H1 (cell line): Measurements from ENCODE around the gene VAPB. TPM values are rescaled to one million over a fixed set of nuclear protein-coding genes. Genes with fewer than 3 reads are reported as not detected.
"Not testable (repeated sequence)": the region's sequence is repeated elsewhere in the genome, so short reads cannot be mapped to it uniquely, and the experiment has no call there.

Source experiments
- CTCF ChIA-PET: fragments of 300-600 bp; sonication (Branson Sonifier 250); formaldehyde crosslinking; loops from one replicate; lab custom pipeline; 2021; ENCODE audit not compliant: partially characterized antibody; lab: Charles Lee
- POLR2A ChIA-PET: fragments of 300-600 bp; sonication (Branson Sonifier 250); formaldehyde crosslinking; loops from one replicate; lab custom pipeline; 2021; ENCODE audit warnings: inconsistent platforms; ENCODE audit not compliant: partially characterized antibody; lab: Charles Lee
- DNase-seq, 2 experiments: peaks; one replicate each; pipeline versions ENCODE4 v3.0.0 to v3.0.0-alpha.2; 2010 to 2022; ENCODE audit warnings: low spot score in 2 of 2, low read depth in 1 of 2, mixed read lengths in 1 of 2
- FAIRE-seq: peaks from 2 replicates; lab custom pipeline; 2011; peaks lifted over from hg19 to GRCh38; lab: Jason Lieb, UNC
- H2AFZ ChIP-seq: 2 replicates; pipeline ENCODE4 v1.8.1; 2012; ENCODE audit warnings: low read length, inconsistent platforms
- H2AK5ac ChIP-seq: 2 replicates; pipeline ENCODE4 v1.6.1; 2013; ENCODE audit warnings: low read depth, low read length
- H2BK120ac ChIP-seq: replicated peaks from 2 replicates; pipeline ENCODE3; 2013; ENCODE audit warnings: low read depth, low read length, inconsistent platforms
- H2BK12ac ChIP-seq: 2 replicates; pipeline ENCODE4 v1.6.1; 2013; ENCODE audit warnings: low read depth, low read length
- H2BK15ac ChIP-seq: 2 replicates; pipeline ENCODE4 v1.6.1; 2013; ENCODE audit warnings: low read length
- H2BK20ac ChIP-seq: 2 replicates; pipeline ENCODE4 v1.6.1; 2013; ENCODE audit warnings: low read length
- H2BK5ac ChIP-seq: 2 replicates; pipeline ENCODE4 v1.6.1; 2013; ENCODE audit warnings: low read depth, low read length
- H3K14ac ChIP-seq: 2 replicates; pipeline ENCODE4 v1.6.1; 2013; ENCODE audit warnings: inconsistent platforms; ENCODE audit not compliant: insufficient read length
- H3K18ac ChIP-seq: 2 replicates; pipeline ENCODE4 v1.6.1; 2013; ENCODE audit warnings: low read length; ENCODE audit errors: extremely low read depth
- H3K23ac ChIP-seq: 2 replicates; pipeline ENCODE4 v1.6.1; 2013; ENCODE audit warnings: inconsistent platforms; ENCODE audit not compliant: insufficient read length
- H3K23me2 ChIP-seq: 2 replicates; pipeline ENCODE4 v1.6.1; 2013; ENCODE audit warnings: low read depth, low read length
- H3K27ac ChIP-seq: 2 replicates; pipeline ENCODE4 v1.6.1; 2011; ENCODE audit warnings: low read depth, low read length, inconsistent platforms
- H3K27me3 ChIP-seq, 4 experiments: replicated peaks in 1 of 4; 1 replicate in 1 of 4; 2 replicates in 3 of 4; pipeline versions ENCODE4 v1.6.1 to v1.8.1; 2011 to 2013; ENCODE audit warnings: low read length in 3 of 4, mild to moderate bottlenecking in 3 of 4, inconsistent platforms in 2 of 4, mixed read lengths in 2 of 4, moderate library complexity in 1 of 4; ENCODE audit not compliant: control insufficient read depth in 3 of 4, insufficient read depth in 3 of 4; ENCODE audit errors: extremely low read depth in 1 of 4
- H3K36me3 ChIP-seq, 4 experiments: 2 replicates each; pipeline versions ENCODE4 v1.6.1 to v1.8.1; 2011 to 2013; ENCODE audit warnings: mild to moderate bottlenecking in 4 of 4, low read length in 3 of 4, moderate library complexity in 2 of 4, control low read depth in 1 of 4, inconsistent platforms in 1 of 4; ENCODE audit not compliant: insufficient read depth in 4 of 4, control insufficient read depth in 2 of 4
- H3K4ac ChIP-seq: replicated peaks from 2 replicates; pipeline ENCODE3; 2013; ENCODE audit warnings: low read length, low read depth, mixed read lengths, inconsistent platforms; ENCODE audit not compliant: insufficient read length
- H3K4me1 ChIP-seq, 4 experiments: replicated peaks in 1 of 4; 1 replicate in 1 of 4; 2 replicates in 3 of 4; pipeline versions ENCODE4 v1.6.1 to v1.8.1; 2011 to 2013; ENCODE audit warnings: low read length in 3 of 4, inconsistent platforms in 2 of 4, mixed read lengths in 1 of 4; ENCODE audit not compliant: insufficient read depth in 4 of 4, control insufficient read depth in 3 of 4
- H3K4me2 ChIP-seq, 2 experiments: 2 replicates each; pipeline versions ENCODE4 v1.6.1 to v1.8.1; 2011 to 2013; ENCODE audit warnings: low read depth in 2 of 2, low read length in 2 of 2, control low read depth in 1 of 2, inconsistent platforms in 1 of 2, mild to moderate bottlenecking in 1 of 2; ENCODE audit not compliant: insufficient read depth in 1 of 2
- H3K4me3 ChIP-seq, 4 experiments: fragments of 200-600, 300-600 bp in 1 of 4; sonication (generic), shearing (Covaris generic), sonication (Bioruptor Twin) in 1 of 4; 2 replicates each; pipeline versions ENCODE4 v1.5.1 to v1.8.1; 2011 to 2016; ENCODE audit warnings: low read length in 4 of 4, low read depth in 3 of 4, control low read depth in 2 of 4, inconsistent platforms in 2 of 4, mild to moderate bottlenecking in 2 of 4, mixed read lengths in 1 of 4, moderate library complexity in 1 of 4; ENCODE audit not compliant: insufficient read depth in 2 of 4; ENCODE audit errors: extremely low read depth in 1 of 4
- H3K56ac ChIP-seq: replicated peaks from 2 replicates; pipeline ENCODE3; 2013; ENCODE audit warnings: low read depth, mild to moderate bottlenecking, mixed read lengths, low read length, inconsistent platforms; ENCODE audit not compliant: insufficient read length
- H3K79me1 ChIP-seq: 2 replicates; pipeline ENCODE4 v1.6.1; 2013; ENCODE audit warnings: low read depth, low read length, control low read depth
- H3K79me2 ChIP-seq, 2 experiments: 2 replicates each; pipeline versions ENCODE4 v1.6.1 to v1.8.1; 2012 to 2013; ENCODE audit warnings: low read length in 2 of 2, mild to moderate bottlenecking in 2 of 2, inconsistent platforms in 1 of 2; ENCODE audit not compliant: insufficient read depth in 2 of 2, control insufficient read depth in 1 of 2
- H3K9ac ChIP-seq, 4 experiments: replicated peaks in 1 of 4; 1 replicate in 1 of 4; 2 replicates in 3 of 4; pipeline versions ENCODE4 v1.6.1 to v1.8.1; 2011 to 2013; ENCODE audit warnings: low read depth in 3 of 4, low read length in 3 of 4, control low read depth in 2 of 4, mild to moderate bottlenecking in 2 of 4, moderate library complexity in 2 of 4, inconsistent platforms in 1 of 4; ENCODE audit errors: extremely low read depth in 1 of 4
- H3K9me3 ChIP-seq, 2 experiments: 2 replicates each; pipeline versions ENCODE4 v1.6.1 to v1.8.1; 2012 to 2013; ENCODE audit warnings: mild to moderate bottlenecking in 2 of 2, moderate library complexity in 2 of 2, control low read depth in 1 of 2, inconsistent platforms in 1 of 2, low read depth in 1 of 2, low read length in 1 of 2, mixed read lengths in 1 of 2; ENCODE audit not compliant: insufficient read depth in 2 of 2
- H4K20me1 ChIP-seq, 2 experiments: replicated peaks in 1 of 2; 2 replicates each; pipeline versions ENCODE3 to v1.8.1; 2011 to 2013; ENCODE audit warnings: inconsistent platforms in 2 of 2, low read length in 2 of 2, mild to moderate bottlenecking in 1 of 2; ENCODE audit not compliant: insufficient read depth in 2 of 2, control insufficient read depth in 1 of 2
- H4K5ac ChIP-seq: 2 replicates; pipeline ENCODE4 v1.6.1; 2013; ENCODE audit warnings: low read length, low read depth, mixed read lengths, inconsistent platforms; ENCODE audit not compliant: insufficient read length
- H4K8ac ChIP-seq: 2 replicates; pipeline ENCODE4 v1.8.0; 2013; ENCODE audit warnings: mild to moderate bottlenecking, moderate library complexity, low read length, inconsistent platforms; ENCODE audit not compliant: insufficient read depth; ENCODE audit errors: extremely low read depth
- H4K91ac ChIP-seq: replicated peaks from 2 replicates; pipeline ENCODE3; 2013; ENCODE audit warnings: low read length, mixed read lengths, inconsistent platforms; ENCODE audit not compliant: insufficient read length
- WGBS, 2 experiments: shearing (Covaris generic) in 1 of 2; methylation state at CpG; one replicate each; pipeline versions ENCODE4 v1.1.6 to v1.1.7; 2013 to 2015; ENCODE audit warnings: low lambda C conversion rate in 2 of 2, mixed read lengths in 2 of 2, inconsistent platforms in 1 of 2, low coverage in 1 of 2, missing lambda C conversion rate in 1 of 2; ENCODE audit not compliant: insufficient replicate concordance in 2 of 2, insufficient coverage in 1 of 2, insufficient read length in 1 of 2; ENCODE audit errors: extremely low coverage in 1 of 2, missing lambda C conversion rate in 1 of 2; 5-methylcytosine and 5-hydroxymethylcytosine counted together
- polyA plus RNA-seq, 7 experiments: library from polyadenylated mRNA; depleted of rRNA in 3 of 7; stranded (reverse) in 5 of 7; unstranded in 2 of 7; fragments of >200 nt in 5 of 7; fragments of 200-250 nt in 2 of 7; gene quantifications; 1 replicate in 5 of 7; 2 replicates in 1 of 7; 4 replicates in 1 of 7; pipeline versions ENCODE4 v1.2.1 to v1.2.3, GENCODE V29; 2011 to 2013; ENCODE audit warnings: missing spikeins in 2 of 7, mixed read lengths in 2 of 7
- total RNA-seq: library from RNA; stranded (reverse); fragmentation: NEBNext Ultra II Directional; extraction: Animal tissue kit (Norgen Biotek cat#: 25700); gene quantifications from 2 replicates; pipeline ENCODE4 v1.2.1, GENCODE V29; 2021

VAPB gene
- total and polyA plus RNA-seq, 2 of the 8 experiments (the other 6 are each of a cell fraction or from before 2014, with no cell fraction given), result 24.4 to 62.8 TPM

DNA sequence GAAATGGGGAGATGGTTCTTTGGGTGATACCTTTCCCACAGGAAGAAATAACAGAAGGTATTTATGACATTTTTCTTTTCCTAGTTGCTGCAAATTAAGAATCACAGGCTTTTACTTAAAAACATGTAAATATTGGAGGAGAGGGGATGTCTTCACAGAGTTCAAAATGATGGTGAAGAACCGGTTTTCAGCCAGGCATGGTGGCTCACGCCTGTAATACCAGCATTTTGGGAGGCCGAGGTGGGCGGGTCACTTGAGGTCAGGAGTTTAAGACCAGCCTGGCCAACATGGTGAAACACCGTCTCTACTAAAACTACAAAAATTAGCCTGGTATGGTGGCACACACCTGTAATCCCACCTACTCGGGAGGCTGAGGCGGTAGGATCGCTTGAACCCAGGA lies 15.7 kb upstream of the VAPB start:
- not testable (repeated sequence) for H2BK120ac ChIP-seq, H2AK5ac ChIP-seq, H3K4me3 ChIP-seq, H3K27me3 ChIP-seq, H3K79me1 ChIP-seq, DNase-seq, H3K23me2 ChIP-seq, FAIRE-seq, H3K4ac ChIP-seq, H3K4me2 ChIP-seq, H2BK20ac ChIP-seq, H3K79me2 ChIP-seq, H2BK15ac ChIP-seq, H3K27ac ChIP-seq, H4K91ac ChIP-seq, H4K5ac ChIP-seq, H2BK12ac ChIP-seq, H2AFZ ChIP-seq, H3K9me3 ChIP-seq, H3K18ac ChIP-seq, H3K36me3 ChIP-seq, H3K56ac ChIP-seq, H3K23ac ChIP-seq, H4K20me1 ChIP-seq, H4K8ac ChIP-seq, H3K9ac ChIP-seq, H3K14ac ChIP-seq
- CTCF ChIA-PET, result interaction anchor here (0.9 to 1.4 kb wide), 3 partner anchors 13 to 138 kb away, joined by 3 to 5 read pairs (median 3); no protein-coding TSS in a partner anchor
- POLR2A ChIA-PET, result interaction anchor here (0.9 kb wide), 2 partner anchors 19 to 247 kb away, joined by 3 read pairs; no protein-coding TSS in a partner anchor
- 96% methylated on average over 8 of the region's 8 CpGs; no CpG with 5 or more reads in 1 of the 2 experiments for WGBS, 2 experiments
- Histone ChIP-seq H2BK5ac (0 out of 2 replicates have a peak overlapping the region, but pooled peaks have one; percentile 92), H3K4me1 (peaks cover 14 to 28% (median 22%) of the 10 kb centered on the region in 4 experiments)
